HepG2 (cell line): Measurements from ENCODE around the gene KRTCAP2. TPM values are rescaled to one million over a fixed set of nuclear protein-coding genes. Genes with fewer than 3 reads are reported as not detected.

Source experiments
- AKAP8 ChIP-seq: sonication (generic); formaldehyde crosslinking; IDR thresholded peaks from 2 replicates; pipeline ENCODE4 v1.5.1; 2020; ENCODE audit warnings: mild to moderate bottlenecking, missing genetic modification reagents
- BCL3 ChIP-seq: sonication (generic); formaldehyde crosslinking; IDR thresholded peaks from 2 replicates; pipeline ENCODE4 v1.5.1; 2020; ENCODE audit warnings: mild to moderate bottlenecking, missing genetic modification reagents, moderate library complexity
- ELF1 ChIP-seq: sonication (generic); formaldehyde crosslinking; IDR thresholded peaks from 2 replicates; pipeline ENCODE4 v1.4.0; 2020; ENCODE audit warnings: missing genetic modification reagents
- ETV6 ChIP-seq: sonication (generic); formaldehyde crosslinking; conservative IDR thresholded peaks from 2 replicates; pipeline ENCODE4 v1.4.0; 2020; ENCODE audit warnings: missing genetic modification reagents
- HIVEP1 ChIP-seq: sonication (generic); formaldehyde crosslinking; IDR thresholded peaks from 2 replicates; pipeline ENCODE4 v1.4.0; 2020; ENCODE audit warnings: mild to moderate bottlenecking, missing genetic modification reagents
- MXD4 ChIP-seq: IDR thresholded peaks from 2 replicates; pipeline ENCODE4 v1.6.1; 2016; ENCODE audit warnings: mild to moderate bottlenecking, missing biosample characterization, missing genetic modification reagents
- NR2F2 ChIP-seq: IDR thresholded peaks from 2 replicates; pipeline ENCODE4 v1.6.1; 2012; ENCODE audit warnings: low read depth, inconsistent platforms, borderline replicate concordance
- PAXIP1 ChIP-seq: sonication (generic); formaldehyde crosslinking; conservative IDR thresholded peaks from 2 replicates; pipeline ENCODE4 v1.4.0; 2020; ENCODE audit warnings: mild to moderate bottlenecking, missing genetic modification reagents, moderate library complexity
- PBX3 ChIP-seq: sonication (generic); formaldehyde crosslinking; IDR thresholded peaks from 2 replicates; pipeline ENCODE4 v1.8.1; 2023; ENCODE audit warnings: missing genetic modification reagents, inconsistent platforms, borderline replicate concordance
- RARA ChIP-seq: IDR thresholded peaks from 2 replicates; pipeline ENCODE4 v1.6.1; 2016; ENCODE audit warnings: missing genetic modification reagents, missing compliant biosample characterization
- REPIN1 ChIP-seq: sonication (generic); formaldehyde crosslinking; IDR thresholded peaks from 2 replicates; pipeline ENCODE4 v1.8.0; 2022; ENCODE audit warnings: missing genetic modification reagents, low read depth, mild to moderate bottlenecking, borderline replicate concordance
- TGIF2 ChIP-seq: IDR thresholded peaks from 2 replicates; pipeline ENCODE4 v1.6.1; 2016; ENCODE audit warnings: control low read depth, missing compliant biosample characterization
- THAP9 ChIP-seq: sonication (generic); formaldehyde crosslinking; IDR thresholded peaks from 2 replicates; pipeline ENCODE4; 2020; ENCODE audit warnings: missing genetic modification reagents, mild to moderate bottlenecking, borderline replicate concordance
- ZNF230 ChIP-seq: sonication (generic); formaldehyde crosslinking; IDR thresholded peaks from 2 replicates; pipeline ENCODE4 v1.4.0; 2020; ENCODE audit warnings: mild to moderate bottlenecking, missing genetic modification reagents
- ZNF564 ChIP-seq: sonication (generic); formaldehyde crosslinking; IDR thresholded peaks from 2 replicates; pipeline ENCODE4 v1.8.1; 2023; ENCODE audit warnings: mild to moderate bottlenecking, missing genetic modification reagents
- ZNF878 ChIP-seq: sonication (generic); formaldehyde crosslinking; IDR thresholded peaks from 2 replicates; pipeline ENCODE4 v1.8.1; 2023; ENCODE audit warnings: mild to moderate bottlenecking, missing genetic modification reagents, moderate library complexity
- polyA plus RNA-seq, 8 experiments: library from polyadenylated mRNA; depleted of rRNA in 3 of 8; stranded (reverse) in 7 of 8; unstranded in 1 of 8; fragments of >200 nt; fragmentation: Illumina TruSeq in 4 of 8; extraction: Trizol in 4 of 8; gene quantifications; 2 replicates each; pipeline versions ENCODE4 v1.2.1 to v1.2.3, GENCODE V29; 2011 to 2016; ENCODE audit warnings: low read depth in 4 of 8, missing spikeins in 1 of 8, mixed read lengths in 1 of 8; ENCODE audit not compliant: insufficient read depth in 1 of 8
- total RNA-seq, 5 experiments: library from RNA; depleted of rRNA; stranded (reverse); fragments of >200 nt; fragmentation: Illumina TruSeq; extraction: Trizol; gene quantifications; 2 replicates each; pipeline ENCODE4 v1.2.3, GENCODE V29; 2016; ENCODE audit warnings: low read depth in 1 of 5
- TF ChIP-seq, protein P1 (sequence below): sonication (generic); formaldehyde crosslinking; IDR thresholded peaks from 2 replicates; pipeline ENCODE4 v1.8.1; 2023; ENCODE audit warnings: mild to moderate bottlenecking, missing genetic modification reagents

KRTCAP2 gene
- total and polyA plus RNA-seq, 2 of the 13 experiments (the other 11 are each of a cell fraction or from before 2014, with no cell fraction given): 77.3 to 79.4 TPM

DNA sequence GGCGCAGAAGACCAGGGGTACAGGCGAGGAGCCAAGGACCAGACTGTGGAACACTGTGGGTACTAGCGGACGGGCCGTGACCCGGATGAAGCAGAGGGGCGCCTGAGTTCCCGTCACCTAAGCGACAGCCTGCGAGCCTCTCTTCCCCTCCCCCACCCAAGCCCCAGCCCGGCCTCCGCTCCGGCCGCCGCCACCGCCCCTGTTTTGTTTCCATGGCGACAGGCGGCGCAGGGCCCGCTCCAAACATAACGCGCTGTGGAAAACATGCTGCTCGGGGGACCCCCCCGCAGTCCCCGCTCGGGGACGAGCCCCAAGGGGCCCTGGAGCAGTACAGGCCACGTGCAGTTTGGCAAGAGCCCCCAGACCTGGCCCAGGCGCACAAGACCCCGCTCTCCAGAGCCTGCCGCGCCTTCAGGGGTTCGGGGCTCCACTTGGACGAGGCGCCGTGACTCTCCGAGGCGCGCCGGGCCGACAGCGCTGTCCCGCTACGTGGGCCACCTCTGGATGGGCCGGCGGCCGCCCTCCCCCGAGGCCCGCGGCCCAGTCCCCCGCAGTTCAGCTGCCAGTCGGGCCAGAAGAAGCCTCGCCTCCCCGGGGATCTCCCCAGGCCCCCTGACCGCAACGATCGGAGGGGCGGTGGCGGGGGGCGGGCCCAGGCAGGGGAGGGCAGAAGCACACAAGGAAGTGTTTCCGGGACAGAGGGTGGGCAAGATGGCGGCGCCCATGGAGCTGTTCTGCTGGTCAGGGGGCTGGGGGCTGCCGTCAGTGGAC lies 35.6 kb upstream of the KRTCAP2 start, which contains the start of gene MTX1 (continued):
- TF ChIP-seq PAXIP1 (CRISPR knock-in tag) (peak; percentile 54), REPIN1 (no peak), ELF1 (CRISPR knock-in tag) (peak; percentile 38; the same call in 1 of the 2 replicates), ZNF230 (CRISPR knock-in tag) (0 out of 2 replicates have a peak, but pooled peaks have one; percentile 60), BCL3 (CRISPR knock-in tag) (0 out of 2 replicates have a peak, but pooled peaks have one; percentile 34), ETV6 (CRISPR knock-in tag) (no peak), AKAP8 (CRISPR knock-in tag) (peak; percentile 63; the same call in 1 of the 2 replicates), TGIF2 (CRISPR knock-in tag) (peak; percentile 64; the same call in 1 of the 2 replicates), HIVEP1 (peak; percentile 83), THAP9 (peak; percentile 68; the same call in 1 of the 2 replicates), NR2F2 (no peak), RARA (CRISPR knock-in tag) (peak; percentile 39; the same call in 1 of the 2 replicates), MXD4 (CRISPR knock-in tag) (peak; percentile 49), PBX3 (CRISPR knock-in tag) (no peak), ZNF878 (no peak), ZNF564 (no peak)
- TF ChIP-seq, protein P1, sequence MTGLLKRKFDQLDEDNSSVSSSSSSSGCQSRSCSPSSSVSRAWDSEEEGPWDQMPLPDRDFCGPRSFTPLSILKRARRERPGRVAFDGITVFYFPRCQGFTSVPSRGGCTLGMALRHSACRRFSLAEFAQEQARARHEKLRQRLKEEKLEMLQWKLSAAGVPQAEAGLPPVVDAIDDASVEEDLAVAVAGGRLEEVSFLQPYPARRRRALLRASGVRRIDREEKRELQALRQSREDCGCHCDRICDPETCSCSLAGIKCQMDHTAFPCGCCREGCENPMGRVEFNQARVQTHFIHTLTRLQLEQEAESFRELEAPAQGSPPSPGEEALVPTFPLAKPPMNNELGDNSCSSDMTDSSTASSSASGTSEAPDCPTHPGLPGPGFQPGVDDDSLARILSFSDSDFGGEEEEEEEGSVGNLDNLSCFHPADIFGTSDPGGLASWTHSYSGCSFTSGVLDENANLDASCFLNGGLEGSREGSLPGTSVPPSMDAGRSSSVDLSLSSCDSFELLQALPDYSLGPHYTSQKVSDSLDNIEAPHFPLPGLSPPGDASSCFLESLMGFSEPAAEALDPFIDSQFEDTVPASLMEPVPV: peak; percentile 30; the same call in 1 of the 2 replicates
